Adrenal gland (tissue), 12 donors: ENCODE data around the gene DIAPH3. TPM values are rescaled to one million over a fixed set of nuclear protein-coding genes. Genes with fewer than 3 reads are reported as not detected.

Experiments
- DNase-seq, 7 donors: peaks; one replicate each; pipeline ENCODE4 v3.0.0-alpha.2; 2019 to 2020
- H3K27ac ChIP-seq, 5 donors: fragments of 200-600 bp; sonication (generic) in 4 of 5; 1 replicate in 3 of 5; 2 replicates in 2 of 5; pipeline versions ENCODE4 v1.5.1 to v1.8.0; 2016 to 2020; ENCODE audit warnings: mild to moderate bottlenecking in 1 of 5
- H3K27me3 ChIP-seq: fragments of 200-600 bp; 2 replicates; pipeline ENCODE4 v1.8.0; 2021
- H3K36me3 ChIP-seq, 2 donors: fragments of 200-600 bp; replicated peaks in 1 of 2; 1 replicate in 1 of 2; 2 replicates in 1 of 2; pipeline versions ENCODE4 v1.5.1 to v1.8.0; 2018 to 2022
- H3K4me1 ChIP-seq, 2 donors: fragments of 200-600 bp; replicated peaks in 1 of 2; 1 replicate in 1 of 2; 2 replicates in 1 of 2; pipeline versions ENCODE4 v1.5.1 to v1.8.0; 2018 to 2021
- H3K4me3 ChIP-seq, 4 donors: fragments of 200-600 bp; sonication (generic) in 3 of 4; one replicate each; pipeline ENCODE4 v1.5.1; 2016 to 2018
- H3K9me3 ChIP-seq, 3 donors: fragments of 200-600 bp; sonication (generic) in 1 of 3; replicated peaks in 1 of 3; 1 replicate in 2 of 3; 2 replicates in 1 of 3; pipeline versions ENCODE4 v1.5.1 to v1.8.0; 2016 to 2021
- POLR2A ChIP-seq, 2 donors: fragments of 450-650 bp; IDR thresholded peaks; one replicate each; pipeline ENCODE4 v1.6.1; 2017; ENCODE audit warnings: antibody characterized with exemption in 2 of 2, mild to moderate bottlenecking in 2 of 2, moderate library complexity in 1 of 2
- WGBS, 4 donors: extraction: QIAGEN DNeasy Blood & Tissue Kit in 2 of 4; methylation state at CpG; one replicate each; pipeline versions ENCODE4 v1.1.5 to v1.1.7; 2013 to 2017; 5-methylcytosine and 5-hydroxymethylcytosine counted together
- intact Hi-C, 2 donors: fragments of 100-400 bp; cut with DNase I; formaldehyde crosslinking; loops; one replicate each; pipeline versions ENCODE4 v1.14.1 to v1.15.0; 2022 to 2023
- polyA plus RNA-seq, 3 donors: library from polyadenylated mRNA; stranded (reverse); fragments of 200-250 nt in 2 of 3; fragments of 350-450 nt in 1 of 3; fragmentation: Illumina TruSeq in 1 of 3; extraction: RNeasy Lipid Tissue Mini Kit (QIAGEN cat#74804) in 1 of 3; gene quantifications; one replicate each; pipeline ENCODE4 v1.2.3, GENCODE V29; 2013 to 2014
- total RNA-seq, 9 donors: library from RNA; depleted of rRNA in 4 of 9; stranded (reverse); fragments of >200 nt in 4 of 9; fragments of 120-200 nt in 1 of 9; fragmentation: NEBNext Ultra II Directional in 1 of 9; extraction: Animal tissue kit (Norgen Biotek cat#: 25700) in 1 of 9; gene quantifications; one replicate each; pipeline versions ENCODE4 v1.1.0 to v1.2.4, GENCODE V29; 2013 to 2023
- TF ChIP-seq, protein P1 (sequence below), 6 experiments: fragments of 450-650 bp in 4 of 6; fragments of 200-600 bp in 2 of 6; sonication (generic) in 1 of 6; IDR thresholded peaks; 1 replicate in 5 of 6; 2 replicates in 1 of 6; pipeline versions ENCODE4 v1.5.1 to v1.8.0; 2016 to 2021; ENCODE audit warnings: antibody characterized with exemption in 6 of 6, mild to moderate bottlenecking in 2 of 6, moderate library complexity in 1 of 6
- donor health status: healthy with polysubstance abuse.
- donor health status: Bipolar disorder and iron deficiency.
- donor health status: DM: yes; HTN: yes; CAD: no.
- donor health status: DM: no; HTN: no; CAD: no.
- donor health status: DM: no; HTN: no; CAD: no.
- donor health status: DM: yes; HTN: yes; CAD: no.

DIAPH3 gene
- total and polyA plus RNA-seq, 12 donors = 0.07 to 4.2 (median 0.42) TPM; not detected in 3

DNA sequence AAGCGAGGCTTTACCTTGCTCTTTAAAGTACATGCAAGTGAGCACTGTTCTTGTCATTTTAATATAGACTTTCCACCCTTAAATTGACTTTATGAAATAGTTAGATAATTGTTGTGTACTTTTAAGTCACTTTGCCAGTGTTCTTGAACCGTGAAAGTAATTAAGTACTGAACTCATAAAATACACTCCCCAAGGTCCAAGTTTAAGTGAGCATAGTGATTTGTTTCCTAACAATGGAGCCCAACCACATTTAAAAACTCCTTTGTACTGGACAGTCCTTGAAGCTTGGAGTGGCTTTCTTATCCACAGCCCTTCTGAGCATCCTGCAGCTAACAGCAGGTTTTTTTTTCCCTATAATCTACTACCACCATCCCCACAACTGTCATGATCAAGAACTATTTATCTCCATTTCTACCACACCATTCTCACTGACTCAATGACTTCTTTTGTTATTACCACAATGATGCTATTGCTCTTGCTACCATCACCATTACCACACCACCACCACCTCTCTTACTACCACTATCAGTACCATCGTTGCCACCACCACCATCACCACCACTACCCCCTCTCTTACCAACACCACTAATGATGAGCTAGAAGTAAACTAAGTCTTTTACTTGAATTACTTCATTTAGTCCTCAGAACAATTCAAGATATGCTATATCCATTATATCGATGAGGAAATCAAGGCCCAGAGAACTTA lies 452.6 kb downstream of the DIAPH3 start:
- Histone ChIP-seq H3K36me3 (no peaks in the 10 kb centered on the region), H3K9me3 (no peaks in the 10 kb centered on the region), H3K27ac (no peak overlapping the region), H3K4me1 (no peaks in the 10 kb centered on the region), H3K27me3 (no peaks in the 10 kb centered on the region), H3K4me3 (no peak overlapping the region)
- no peak for DNase-seq
- intact Hi-C loops = no loop called here
- 61 to 70% (median 67%) methylated on average over 4 of the region's 4 CpGs for WGBS, 4 donors
- TF ChIP-seq, protein P1, sequence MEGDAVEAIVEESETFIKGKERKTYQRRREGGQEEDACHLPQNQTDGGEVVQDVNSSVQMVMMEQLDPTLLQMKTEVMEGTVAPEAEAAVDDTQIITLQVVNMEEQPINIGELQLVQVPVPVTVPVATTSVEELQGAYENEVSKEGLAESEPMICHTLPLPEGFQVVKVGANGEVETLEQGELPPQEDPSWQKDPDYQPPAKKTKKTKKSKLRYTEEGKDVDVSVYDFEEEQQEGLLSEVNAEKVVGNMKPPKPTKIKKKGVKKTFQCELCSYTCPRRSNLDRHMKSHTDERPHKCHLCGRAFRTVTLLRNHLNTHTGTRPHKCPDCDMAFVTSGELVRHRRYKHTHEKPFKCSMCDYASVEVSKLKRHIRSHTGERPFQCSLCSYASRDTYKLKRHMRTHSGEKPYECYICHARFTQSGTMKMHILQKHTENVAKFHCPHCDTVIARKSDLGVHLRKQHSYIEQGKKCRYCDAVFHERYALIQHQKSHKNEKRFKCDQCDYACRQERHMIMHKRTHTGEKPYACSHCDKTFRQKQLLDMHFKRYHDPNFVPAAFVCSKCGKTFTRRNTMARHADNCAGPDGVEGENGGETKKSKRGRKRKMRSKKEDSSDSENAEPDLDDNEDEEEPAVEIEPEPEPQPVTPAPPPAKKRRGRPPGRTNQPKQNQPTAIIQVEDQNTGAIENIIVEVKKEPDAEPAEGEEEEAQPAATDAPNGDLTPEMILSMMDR (IDR thresholded peaks at IDR 0.05) = no peak
- no peak for TF ChIP-seq POLR2A (IDR thresholded peaks at IDR 0.05)

DNA sequence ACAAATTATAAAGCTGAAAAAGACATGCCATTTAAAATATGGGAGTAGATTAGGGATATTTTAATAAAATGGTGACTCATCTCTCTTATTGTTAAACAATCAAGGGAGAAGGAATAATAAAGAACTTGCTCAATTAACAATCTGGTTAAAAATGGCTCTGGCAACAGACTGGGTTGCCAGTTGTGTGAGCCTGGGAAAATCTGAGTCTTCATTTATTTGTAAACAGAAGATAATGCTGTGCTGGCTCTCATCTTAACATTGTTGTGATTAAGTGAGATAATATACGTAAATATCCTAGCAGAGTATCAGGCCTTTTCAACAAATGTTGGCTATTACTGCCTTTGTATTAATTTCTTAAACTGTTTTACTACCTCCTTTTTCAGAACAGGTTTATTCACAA lies 453.3 kb downstream of the DIAPH3 start:
- WGBS, 4 donors = 67 to 76% (median 72%) methylated on average over 1 of the region's 1 CpG
- no peaks in the 10 kb centered on the region for H3K4me1 ChIP-seq
- DNase-seq = no peak
- H3K27me3 ChIP-seq = no peaks in the 10 kb centered on the region
- TF ChIP-seq, protein P1 (IDR thresholded peaks at IDR 0.05) = no peak
- no peak for TF ChIP-seq POLR2A (IDR thresholded peaks at IDR 0.05)
- no peak overlapping the region for H3K27ac ChIP-seq
- intact Hi-C loops = no loop called here
- no peaks in the 10 kb centered on the region for H3K36me3 ChIP-seq
- no peak overlapping the region for H3K4me3 ChIP-seq
- no peaks in the 10 kb centered on the region for H3K9me3 ChIP-seq

DNA sequence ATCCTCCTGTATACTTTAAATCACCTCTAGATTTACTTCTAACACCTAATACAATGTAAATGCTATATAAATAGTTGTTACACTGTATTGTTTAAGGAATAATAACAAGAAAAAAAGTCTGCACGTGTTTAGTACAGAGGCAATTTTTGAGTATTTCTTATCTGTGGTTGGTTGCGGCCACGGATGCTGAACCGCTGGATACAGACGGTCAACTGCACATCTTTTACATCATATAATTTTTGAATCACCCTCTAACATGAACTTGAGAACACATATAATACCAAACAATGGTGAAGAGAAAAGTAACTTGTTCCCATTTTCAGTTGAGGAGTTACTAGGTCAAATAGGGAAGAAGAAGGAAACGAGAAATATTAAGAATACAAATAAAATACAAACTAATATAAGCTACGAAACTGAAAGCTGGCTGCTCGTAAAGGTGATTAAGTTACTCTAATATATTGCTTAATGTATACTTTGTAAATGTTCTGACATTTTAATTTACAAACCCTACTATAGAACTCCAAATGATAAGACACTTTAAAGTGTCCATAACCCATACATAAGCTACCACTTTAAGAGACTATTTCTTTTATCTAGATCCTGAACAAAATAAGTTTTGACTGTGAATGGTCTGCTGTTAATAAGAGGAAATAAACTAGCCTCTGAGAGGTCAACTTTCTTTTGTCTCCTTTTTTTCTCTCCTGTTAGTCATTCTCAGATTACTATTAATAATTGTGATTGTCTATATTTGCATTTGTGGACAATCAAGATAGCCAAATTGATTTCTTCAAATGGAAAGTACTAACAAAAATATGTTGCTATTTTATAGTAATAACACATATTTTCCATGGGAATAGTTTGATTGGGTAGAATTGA lies 457.4 kb downstream of the DIAPH3 start:
- WGBS, 4 donors = 93 to 94% (median 94%) methylated on average over 8 of the region's 8 CpGs
- no peaks in the 10 kb centered on the region for H3K36me3 ChIP-seq
- no peak overlapping the region for H3K4me3 ChIP-seq
- no peaks in the 10 kb centered on the region for H3K9me3 ChIP-seq
- TF ChIP-seq POLR2A (IDR thresholded peaks at IDR 0.05) = no peak
- TF ChIP-seq, protein P1 (IDR thresholded peaks at IDR 0.05) = no peak
- no peaks in the 10 kb centered on the region for H3K27me3 ChIP-seq
- no peaks in the 10 kb centered on the region for H3K4me1 ChIP-seq
- H3K27ac ChIP-seq = no peak overlapping the region
- intact Hi-C loops = no loop called here
- no peak for DNase-seq

DNA sequence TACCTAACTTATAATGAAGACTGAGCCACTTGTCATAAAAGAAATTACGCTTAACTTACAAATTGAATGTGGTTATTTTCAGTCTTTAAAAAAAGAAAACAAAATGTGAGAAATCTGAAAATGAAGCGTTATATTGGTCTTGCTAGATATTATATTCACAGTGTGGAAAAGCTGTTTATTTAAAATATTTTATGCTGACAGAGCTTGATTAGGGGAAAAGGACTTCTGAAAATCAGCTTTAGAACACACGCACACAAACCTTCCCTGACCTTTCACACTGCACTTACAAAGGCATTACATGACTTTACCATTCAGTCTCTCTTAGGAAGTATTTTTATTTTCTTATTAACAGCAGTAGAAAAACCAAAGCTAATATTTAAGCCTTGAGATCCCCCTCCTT lies 461.5 kb downstream of the DIAPH3 start:
- TF ChIP-seq, protein P1 (IDR thresholded peaks at IDR 0.05) = no peak
- no peak for TF ChIP-seq POLR2A (IDR thresholded peaks at IDR 0.05)
- no peaks in the 10 kb centered on the region for H3K27me3 ChIP-seq
- 92 to 100% (median 95%) methylated on average over 3 of the region's 3 CpGs for WGBS, 4 donors
- no peaks in the 10 kb centered on the region for H3K4me1 ChIP-seq
- intact Hi-C loops = no loop called here
- H3K27ac ChIP-seq = no peak overlapping the region
- H3K36me3 ChIP-seq = no peaks in the 10 kb centered on the region
- DNase-seq = no peak
- no peak overlapping the region for H3K4me3 ChIP-seq
- no peaks in the 10 kb centered on the region for H3K9me3 ChIP-seq
